ENCODE results near the gene CEP85L.

GRCh38 chr6:118546880-118547218, 104.5 kb downstream of the CEP85L start:
- no peak for TF ChIP-seq PATZ1 (CRISPR knock-in tag; IDR thresholded peaks at IDR 0.05; ENCODE audit: borderline replicate concordance)
- TF ChIP-seq TOX (CRISPR knock-in tag; IDR thresholded peaks at IDR 0.05; ENCODE audit: borderline replicate concordance), result no peak
- no peak for TF ChIP-seq TSHZ2 (CRISPR knock-in tag; IDR thresholded peaks at IDR 0.05)
- TF ChIP-seq BACH2 (CRISPR knock-in tag; IDR thresholded peaks at IDR 0.05; ENCODE audit: borderline replicate concordance), result no peak
- no peak for TF ChIP-seq ISL1 (CRISPR knock-in tag; IDR thresholded peaks at IDR 0.05)
- no peak for TF ChIP-seq ZC3H10 (CRISPR knock-in tag; IDR thresholded peaks at IDR 0.05)
- no peak for TF ChIP-seq TCF4 (CRISPR knock-in tag; IDR thresholded peaks at IDR 0.05; ENCODE audit: borderline replicate concordance)
- no peak for TF ChIP-seq CREB5 (CRISPR knock-in tag; IDR thresholded peaks at IDR 0.05; ENCODE audit: low read depth)
- no peak for TF ChIP-seq SNAI2 (CRISPR knock-in tag; IDR thresholded peaks at IDR 0.05)
- no peak for TF ChIP-seq ZNF8 (CRISPR knock-in tag; IDR thresholded peaks at IDR 0.05)
- TF ChIP-seq ZFP30 (CRISPR knock-in tag; IDR thresholded peaks at IDR 0.05), result no peak
- no peak for TF ChIP-seq RARB (CRISPR knock-in tag; IDR thresholded peaks at IDR 0.05)
- no peak for TF ChIP-seq PPARA (CRISPR knock-in tag; IDR thresholded peaks at IDR 0.05; ENCODE audit: borderline replicate concordance)
